ENCODE data around the gene SKOR1.

DNA sequence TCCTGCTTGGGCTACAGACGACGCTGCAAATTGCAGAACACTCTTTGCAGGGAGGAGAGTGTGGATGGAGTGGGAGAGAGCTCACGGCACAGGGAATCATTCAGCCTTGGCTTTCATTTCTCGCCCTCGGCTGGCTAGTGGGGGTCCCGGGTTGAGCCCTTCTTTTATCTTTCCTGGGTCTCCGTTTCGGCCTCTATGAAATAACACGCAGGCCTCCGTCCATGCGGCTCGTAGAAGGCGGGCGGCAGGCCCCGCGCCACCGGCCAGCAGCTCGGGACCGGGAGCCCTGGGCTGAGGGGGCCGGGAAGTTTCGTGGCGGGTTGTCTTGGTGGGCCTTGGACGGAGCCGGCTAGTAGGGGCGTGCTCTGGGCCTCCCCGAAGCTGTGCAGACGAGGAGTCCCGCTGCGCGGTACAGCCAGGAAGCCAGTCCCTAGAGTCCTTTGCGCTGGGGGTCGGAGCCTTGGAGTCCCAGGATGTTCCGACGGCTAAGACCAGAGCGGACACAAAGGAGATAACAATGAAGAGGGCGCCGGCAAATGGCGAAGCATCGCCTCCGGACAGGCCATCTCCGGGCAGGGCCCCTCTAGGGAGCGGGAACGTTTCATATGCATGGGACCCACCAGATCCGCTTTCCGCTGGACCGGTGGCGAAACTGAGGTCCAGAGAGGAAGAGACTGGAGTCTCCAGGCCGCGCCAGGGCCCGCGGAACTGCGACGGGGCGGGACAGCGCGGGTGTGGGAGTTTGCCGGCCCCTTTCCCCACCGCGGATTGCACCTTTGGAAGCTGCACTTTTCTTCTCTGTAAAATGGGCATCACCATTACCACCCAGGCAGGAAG lies 10.2 kb downstream of the SKOR1 start:
- no peak for TF ChIP-seq POLR2AphosphoS5 (IDR thresholded peaks at IDR 0.05; ENCODE audit: low read depth, low read length)
- no peak for TF ChIP-seq TAF1 (IDR thresholded peaks at IDR 0.05; ENCODE audit: borderline replicate concordance, insufficient read depth, low read length)

Data from PFSK-1 (cell line).